ENCODE results near the gene LSM3.
A peak's percentile ranks its signal among the peaks of the same experiment; 100 is the strongest.

LSM3 gene

DNA sequence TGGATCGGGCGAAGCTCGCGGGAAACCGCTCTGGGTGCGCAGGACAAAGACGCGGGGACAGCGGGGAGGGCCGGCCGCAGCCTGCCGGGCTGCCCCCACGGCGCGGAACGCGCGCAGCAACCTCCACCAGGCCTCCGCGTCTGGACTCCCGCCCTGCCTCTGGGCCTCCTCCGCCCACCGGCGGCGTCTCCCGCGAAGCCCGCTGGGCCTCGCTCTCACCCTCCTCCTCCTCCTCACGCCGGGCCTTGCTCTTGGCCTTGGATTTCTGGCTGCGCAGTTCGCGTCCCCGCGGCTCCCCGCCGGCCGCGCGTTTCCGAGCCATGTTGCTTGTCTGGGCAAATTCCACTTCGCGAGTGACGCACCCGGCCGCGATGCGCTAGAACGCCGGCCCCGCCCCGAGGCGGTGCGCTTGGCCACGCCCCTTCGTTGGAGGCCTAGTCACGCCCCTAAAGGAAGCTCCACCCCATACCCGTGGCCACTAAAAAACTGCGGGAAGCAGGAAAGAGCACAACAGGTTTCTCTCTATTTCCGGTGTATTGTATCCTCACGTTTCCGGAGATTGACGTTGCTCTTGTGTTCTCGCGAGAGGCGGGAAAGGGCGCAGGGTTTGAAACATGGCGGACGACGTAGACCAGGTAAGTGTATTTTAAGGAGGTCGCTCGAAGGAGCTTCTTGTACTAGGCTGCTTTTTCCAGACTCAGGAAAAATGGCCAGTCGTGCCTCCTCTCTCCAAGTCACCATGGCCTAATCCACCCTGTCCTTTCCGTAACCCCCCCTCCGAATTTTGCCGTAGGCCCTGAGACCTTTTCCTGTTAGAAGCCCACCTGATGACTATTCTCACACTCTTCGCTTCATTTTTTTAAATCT, at the start of gene LSM3, which contains the start of gene XPC:
TSS of gene LSM3 (plus strand) at position 571 of the 867 bp plus-strand sequence. CDS start at position 615, 44 bp downstream.
TSS of gene XPC (minus strand) at position 355 of the 867 bp plus-strand sequence. CDS start at position 322, 33 bp downstream.
- peak; percentile 94 for DNase-seq

DNA sequence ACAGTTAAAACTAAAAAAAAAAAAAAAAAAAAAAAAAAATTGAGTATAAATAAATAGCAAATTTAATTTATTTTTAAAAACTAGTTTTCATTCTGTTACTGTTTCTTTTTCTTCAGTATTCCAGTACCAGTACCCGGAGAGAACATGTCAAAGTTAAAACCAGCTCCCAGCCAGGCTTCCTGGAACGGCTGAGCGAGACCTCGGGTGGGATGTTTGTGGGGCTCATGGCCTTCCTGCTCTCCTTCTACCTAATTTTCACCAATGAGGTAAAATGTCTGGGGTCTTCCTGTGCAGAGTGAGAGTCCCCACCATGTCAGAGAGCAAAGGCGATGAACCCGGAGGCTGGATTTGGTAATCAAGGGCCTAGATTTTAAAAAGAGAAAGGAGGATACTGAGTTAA, 49.3 kb upstream of the LSM3 start:
- DNase-seq = no peak

DNA sequence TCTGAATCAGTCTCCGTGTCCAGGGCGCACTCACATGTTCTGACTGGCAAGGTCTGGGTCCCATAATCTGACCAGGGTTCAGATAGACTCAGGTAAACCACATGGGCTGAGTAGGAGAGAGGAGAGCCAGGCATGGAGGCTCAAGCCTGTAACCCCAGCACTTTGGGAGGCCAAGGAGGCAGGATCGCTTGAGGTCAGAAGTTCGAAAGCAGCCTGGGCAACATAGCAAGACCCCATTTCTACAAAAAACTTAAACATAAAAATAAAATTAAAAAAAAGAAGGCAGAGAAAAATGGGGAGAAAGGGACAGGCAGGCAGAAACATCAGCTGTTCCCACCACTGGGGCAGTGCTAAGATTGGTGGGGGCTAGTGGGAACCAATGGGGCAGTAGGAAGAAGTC, 48.4 kb upstream of the LSM3 start:
- no peak for DNase-seq

DNA sequence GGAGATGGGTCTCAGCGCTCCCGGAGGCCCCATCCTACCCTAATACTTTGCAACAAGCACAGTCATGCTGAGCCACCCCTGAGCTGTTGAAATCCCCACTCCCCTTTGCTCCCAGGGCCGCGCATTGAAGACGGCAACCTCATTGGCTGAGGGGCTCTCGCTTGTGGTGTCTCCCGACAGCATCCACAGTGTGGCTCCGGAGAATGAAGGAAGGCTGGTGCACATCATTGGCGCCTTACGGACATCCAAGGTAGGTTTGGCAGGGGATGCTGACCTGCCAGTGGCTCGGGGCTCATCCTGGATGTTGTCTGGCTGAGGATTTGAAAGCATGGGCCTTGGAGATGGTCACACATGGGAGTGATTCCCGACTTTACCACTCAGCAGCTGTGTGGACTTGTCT, 47.9 kb upstream of the LSM3 start:
- DNase-seq = no peak

DNA sequence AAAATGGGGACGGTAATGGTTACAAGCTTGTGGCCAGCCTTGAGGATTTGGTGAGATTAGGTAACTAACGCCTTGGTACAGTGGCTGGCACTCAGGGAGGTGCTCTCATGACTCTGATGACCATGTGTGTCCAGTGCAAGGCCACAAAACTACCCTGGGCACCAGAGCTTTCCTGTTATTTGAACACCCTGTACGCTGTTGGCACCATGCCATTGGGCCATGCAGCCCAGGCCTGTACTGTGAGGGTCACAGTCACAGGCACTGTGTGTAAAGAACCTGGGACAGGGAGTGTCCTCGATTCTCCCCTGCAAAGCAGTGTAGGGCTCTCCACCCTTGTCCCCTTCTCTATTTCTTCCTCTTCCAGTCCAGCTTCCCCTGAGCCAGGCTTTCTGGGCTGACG, 47.5 kb upstream of the LSM3 start:
- DNase-seq = no peak

DNA sequence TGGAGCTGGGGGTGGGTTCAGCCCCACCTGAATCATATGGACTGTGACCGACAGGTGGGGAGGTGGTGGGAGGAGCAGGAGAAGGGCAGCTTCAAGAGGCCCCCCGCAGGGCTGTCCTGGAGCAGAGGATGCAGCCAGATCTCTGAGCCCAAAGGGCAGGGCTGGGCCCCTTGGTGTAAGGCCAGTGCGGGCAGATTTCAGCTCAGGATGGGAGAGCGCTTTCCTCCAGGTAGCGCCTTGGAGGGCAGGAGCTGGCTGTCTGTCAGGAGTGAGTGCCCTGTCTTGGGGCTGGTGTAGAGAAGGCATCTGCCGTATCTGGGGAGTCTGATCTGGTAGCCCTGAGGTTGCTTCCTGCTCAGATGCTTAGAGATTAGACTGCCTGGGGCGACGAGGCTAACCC, 46.5 kb upstream of the LSM3 start:
- DNase-seq = no peak

DNA sequence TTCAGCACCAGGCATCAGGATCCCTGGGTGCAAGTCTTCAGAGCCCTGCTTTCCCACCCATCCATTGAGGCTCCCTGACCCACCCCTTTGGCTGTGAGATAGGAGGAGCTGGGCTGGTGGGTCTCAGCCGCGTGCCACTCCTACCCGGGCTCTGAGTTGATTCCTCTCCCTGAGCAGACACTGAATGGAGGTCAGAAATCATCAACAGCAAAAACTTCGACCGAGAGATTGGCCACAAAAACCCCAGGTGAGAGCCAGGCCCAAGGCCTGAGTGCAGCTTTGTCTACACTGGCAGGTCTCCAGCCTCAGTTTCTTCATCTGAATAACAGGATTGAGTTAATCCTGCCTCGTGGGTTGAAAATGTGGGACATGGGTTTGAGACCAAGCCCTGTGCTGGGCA, 45.9 kb upstream of the LSM3 start:
- DNase-seq = no peak

DNA sequence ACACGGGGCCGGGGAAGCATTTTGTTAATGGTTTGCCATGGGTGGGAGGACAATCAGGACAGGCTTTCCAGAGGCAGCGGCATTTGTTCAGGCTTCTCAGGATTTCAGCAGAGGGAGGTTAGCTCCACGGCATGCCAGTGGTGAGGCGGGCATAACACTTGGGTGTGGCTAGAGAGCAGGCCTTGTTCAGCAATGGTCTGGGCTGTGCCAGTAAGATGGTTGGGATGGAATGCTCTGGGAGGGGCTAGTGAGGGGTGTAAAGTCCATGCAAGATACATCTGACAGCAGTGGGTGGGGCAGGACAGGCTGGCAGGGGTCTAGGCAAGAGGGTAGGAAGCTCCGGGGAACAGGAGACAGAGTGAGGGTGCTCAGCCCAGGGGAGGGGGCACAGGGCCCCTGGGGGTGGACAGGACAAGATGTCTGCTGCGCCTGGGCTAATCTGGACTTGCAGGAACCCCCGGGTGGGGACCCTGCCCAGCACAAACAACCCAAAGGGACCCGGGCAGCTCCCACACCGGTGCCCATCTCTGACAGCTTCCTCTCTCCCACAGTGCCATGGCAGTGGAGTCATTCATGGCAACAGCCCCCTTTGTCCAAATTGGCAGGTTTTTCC, 45.3 kb upstream of the LSM3 start:
- DNase-seq = no peak

DNA sequence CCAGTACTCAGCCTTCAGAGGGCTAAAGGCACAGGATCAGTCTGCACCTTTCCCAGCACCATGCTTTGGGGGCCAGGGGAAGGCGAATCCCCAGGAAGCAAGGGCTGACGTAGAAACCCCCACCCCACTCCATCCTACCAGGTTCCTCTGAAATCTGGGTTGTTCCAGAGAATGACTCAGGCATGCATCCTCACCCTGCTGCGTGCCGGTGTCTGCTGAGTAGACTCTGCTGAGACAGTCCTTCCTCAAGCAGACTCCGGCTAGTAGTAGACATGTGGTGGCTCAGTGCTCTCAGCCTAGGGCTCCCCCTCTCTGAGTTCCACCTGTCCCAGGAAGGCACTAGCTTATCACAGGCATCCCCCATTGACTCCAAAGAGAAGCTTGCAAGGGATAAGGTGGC, 44.7 kb upstream of the LSM3 start:
- no peak for DNase-seq

DNA sequence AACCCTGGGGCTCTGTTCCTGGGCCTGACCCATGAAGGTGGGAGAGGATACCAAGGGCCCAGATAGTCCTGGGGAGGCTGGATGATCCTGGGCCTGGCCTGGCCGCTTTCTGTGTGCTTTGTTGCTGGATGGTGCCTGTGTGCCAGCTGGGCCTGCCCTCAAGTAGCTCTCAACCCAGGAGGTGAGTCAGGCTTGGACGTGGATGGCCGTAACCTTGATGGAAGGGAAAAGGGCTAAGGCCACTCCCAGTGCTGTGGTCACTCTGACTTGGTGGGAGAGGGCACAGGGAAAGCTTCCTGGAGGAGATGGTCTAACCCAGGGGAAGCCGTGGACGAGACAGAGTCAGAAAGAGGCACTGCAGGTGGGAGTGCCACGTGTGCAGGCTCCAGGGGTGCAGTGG, 44.3 kb upstream of the LSM3 start:
- DNase-seq = no peak

DNA sequence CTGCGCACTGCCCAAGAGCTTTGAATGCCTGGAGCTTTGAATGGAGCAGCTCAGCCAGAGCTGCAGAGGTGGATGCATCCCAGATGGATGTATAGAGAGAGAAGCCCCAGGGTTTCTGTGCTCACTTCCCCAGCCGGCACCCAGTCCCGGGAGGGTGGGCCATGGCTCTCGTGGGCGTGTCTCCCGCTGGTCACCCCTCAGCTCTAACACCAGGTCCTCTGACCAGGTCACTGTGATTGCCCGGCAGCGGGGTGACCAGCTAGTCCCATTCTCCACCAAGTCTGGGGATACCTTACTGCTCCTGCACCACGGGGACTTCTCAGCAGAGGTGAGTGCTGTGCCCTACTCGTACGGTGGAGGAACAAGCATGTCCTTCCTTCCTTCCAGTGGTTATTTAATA, 43.0 kb upstream of the LSM3 start:
- no peak for DNase-seq

DNA sequence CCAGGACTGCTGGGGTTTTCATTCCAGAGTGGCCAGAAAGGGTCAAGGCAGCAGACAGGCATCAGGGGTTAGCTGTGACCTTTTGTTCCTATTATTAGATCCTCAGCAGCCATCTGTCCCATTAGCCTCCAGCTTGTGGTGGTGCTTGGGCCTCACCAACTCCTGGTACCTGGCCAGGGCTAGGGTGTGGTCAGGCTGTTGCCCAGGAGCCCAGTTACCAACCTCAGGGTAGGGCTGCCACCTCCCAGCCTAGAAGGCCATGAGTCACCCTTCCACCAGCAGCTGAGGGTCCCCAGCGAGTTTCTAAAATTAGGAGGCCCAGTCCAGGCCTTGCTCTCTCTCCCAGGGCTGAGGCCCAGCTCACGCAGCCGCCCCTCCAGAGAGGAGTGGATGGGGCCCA, 41.6 kb upstream of the LSM3 start:
- DNase-seq = no peak

DNA sequence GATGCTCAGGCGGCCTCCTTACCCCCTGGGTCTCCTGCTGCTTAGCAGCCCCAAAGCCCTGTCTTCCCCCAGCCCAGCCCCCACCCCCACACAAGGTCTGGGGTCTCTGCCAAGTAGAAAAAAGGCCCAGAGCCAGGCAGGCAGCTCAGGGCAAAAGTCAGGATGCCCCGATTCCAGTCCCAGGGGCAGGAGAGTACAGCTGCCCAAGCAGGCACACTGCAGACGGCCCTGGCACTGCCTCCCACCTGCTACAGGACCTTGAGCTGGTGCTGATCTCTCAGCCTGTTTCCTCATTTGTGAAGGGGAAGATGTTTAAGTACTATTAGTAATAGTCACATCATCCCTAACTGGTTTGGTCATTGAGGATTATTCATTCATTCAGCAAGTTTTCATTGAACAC, 41.2 kb upstream of the LSM3 start:
- DNase-seq = no peak

DNA sequence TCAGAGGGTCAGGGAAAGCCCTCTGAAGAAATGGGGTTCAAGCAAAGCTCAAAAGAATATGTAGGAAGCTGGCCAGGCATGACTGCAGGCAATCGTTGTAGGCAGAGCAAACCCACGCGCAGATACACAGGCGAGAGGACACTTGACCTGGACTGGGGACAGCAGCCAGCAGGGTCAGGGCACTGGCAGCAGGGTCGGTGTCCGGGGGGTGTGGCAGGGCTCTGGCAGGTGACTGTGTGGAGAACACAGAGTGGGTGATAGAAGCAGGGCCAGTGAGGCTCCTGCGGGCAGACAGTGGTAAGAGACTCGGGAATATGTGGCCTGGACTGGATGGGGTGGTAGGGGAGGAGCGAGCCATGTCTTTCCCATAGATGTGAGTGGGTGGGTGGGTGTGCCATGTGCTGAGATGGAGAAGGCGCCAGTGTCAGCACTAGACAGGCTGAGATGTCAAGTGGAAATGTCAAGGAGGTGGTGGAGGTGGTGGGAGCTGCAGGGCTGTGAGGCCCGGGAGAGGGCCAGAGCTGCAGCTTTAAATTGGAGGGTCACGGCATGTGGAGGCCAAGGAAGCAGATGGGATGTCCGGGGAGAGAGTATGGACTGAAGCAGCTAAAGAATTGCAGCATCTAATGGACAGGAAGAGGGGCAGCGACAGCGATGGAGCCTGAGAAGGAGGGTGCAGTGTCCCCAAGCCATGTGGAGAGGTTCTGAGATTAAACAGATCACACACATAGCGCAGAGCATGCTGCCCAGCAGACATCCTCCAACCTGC, 40.3 kb upstream of the LSM3 start:
- DNase-seq = no peak

DNA sequence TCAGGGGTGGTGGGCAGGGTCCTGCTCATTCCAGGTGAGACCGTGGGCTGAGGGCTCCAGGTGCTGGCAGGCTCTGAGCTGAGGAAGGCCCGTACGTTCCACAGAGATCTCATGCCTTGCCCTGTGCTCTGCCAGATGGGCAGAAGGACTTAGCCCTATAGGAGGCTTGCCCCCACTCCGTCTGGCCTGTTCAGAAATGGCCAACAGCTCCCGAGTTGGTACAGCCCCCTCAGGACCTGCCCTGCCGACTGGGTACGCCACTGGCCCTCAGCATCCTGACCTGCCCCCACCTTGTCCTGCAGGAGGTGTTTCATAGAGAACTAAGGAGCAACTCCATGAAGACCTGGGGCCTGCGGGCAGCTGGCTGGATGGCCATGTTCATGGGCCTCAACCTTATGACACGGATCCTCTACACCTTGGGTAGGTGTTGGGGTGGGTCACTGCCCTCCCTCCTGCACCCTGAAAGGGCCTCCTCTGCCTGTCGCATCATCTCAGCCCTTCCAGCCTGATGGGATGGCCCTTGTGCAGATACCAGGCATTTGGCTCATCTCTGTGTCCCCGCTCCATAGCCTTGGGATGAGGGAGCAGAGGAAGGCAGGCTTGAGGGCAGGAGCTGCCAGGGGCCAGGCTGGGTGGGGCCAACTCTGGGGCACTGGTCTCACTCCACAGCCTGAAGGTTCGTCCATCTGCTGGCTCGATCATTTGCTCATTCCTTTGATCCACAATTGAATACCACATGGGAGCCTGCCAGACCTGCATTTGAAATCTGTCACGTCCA, 39.5 kb upstream of the LSM3 start:
- no peak for DNase-seq

DNA sequence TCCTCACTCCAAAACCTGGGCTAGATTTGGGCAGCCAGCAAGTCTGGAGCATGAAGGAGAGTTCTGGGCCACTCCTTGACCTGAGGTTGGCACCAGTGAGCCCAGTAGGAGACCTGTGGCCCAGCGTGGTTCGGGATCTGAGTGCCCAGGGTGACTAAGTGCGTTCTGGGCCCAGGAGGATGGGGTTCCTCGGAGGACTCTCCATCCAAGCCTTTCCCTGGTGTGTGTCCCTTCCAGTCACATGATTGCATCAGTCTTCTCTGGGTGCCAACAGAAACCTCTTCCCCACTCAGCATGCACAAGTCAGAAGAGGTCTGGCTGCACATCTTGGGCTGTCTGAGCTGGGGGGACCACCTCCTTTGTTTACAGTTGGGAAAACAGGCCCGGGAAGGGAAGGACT, 38.8 kb upstream of the LSM3 start:
- no peak for DNase-seq

DNA sequence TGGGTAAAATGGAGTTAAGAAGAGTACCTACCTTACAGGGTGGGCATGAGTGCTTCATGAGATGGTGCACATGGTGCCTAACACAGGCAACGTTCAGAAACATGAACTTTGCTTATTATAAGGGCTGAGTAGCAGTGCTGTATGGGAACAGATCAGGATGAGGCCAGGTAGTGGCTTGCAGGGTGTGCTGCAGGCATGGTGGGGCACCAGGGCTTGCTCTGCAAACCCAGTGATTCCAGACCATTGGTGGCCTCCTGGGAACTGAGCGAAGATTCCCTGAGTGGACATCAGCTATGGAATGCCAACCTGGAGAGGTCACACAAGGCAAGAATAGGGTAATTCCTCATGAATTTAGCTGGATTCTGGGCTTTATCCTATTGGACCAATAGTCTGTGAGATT, 37.9 kb upstream of the LSM3 start:
- no peak for DNase-seq

DNA sequence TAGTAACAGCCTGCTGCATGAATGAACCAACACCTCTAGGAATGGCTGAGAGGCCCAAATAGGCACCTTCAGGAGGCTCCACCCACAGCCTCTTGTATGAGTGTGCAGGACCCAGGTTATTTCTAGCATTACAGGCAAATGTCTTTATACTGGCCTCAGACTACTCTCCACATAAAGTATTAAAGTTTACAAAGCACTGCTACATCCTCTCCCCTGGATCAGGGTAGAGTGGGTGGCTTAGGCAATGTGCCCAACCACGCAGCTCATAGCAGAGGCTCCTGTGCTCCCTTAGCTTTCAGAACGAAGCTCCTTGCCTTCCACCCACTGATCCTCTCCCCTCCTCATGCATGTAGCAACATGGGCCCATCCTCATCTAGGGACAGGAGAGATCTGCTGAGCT, 37.5 kb upstream of the LSM3 start:
- no peak for DNase-seq

DNA sequence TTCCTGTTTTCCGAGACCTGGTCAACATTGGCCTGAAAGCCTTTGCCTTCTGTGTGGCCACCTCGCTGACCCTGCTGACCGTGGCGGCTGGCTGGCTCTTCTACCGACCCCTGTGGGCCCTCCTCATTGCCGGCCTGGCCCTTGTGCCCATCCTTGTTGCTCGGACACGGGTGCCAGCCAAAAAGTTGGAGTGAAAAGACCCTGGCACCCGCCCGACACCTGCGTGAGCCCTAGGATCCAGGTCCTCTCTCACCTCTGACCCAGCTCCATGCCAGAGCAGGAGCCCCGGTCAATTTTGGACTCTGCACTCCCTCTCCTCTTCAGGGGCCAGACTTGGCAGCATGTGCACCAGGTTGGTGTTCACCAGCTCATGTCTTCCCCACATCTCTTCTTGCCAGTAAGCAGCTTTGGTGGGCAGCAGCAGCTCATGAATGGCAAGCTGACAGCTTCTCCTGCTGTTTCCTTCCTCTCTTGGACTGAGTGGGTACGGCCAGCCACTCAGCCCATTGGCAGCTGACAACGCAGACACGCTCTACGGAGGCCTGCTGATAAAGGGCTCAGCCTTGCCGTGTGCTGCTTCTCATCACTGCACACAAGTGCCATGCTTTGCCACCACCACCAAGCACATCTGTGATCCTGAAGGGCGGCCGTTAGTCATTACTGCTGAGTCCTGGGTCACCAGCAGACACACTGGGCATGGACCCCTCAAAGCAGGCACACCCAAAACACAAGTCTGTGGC, 36.8 kb upstream of the LSM3 start:
- DNase-seq = no peak

DNA sequence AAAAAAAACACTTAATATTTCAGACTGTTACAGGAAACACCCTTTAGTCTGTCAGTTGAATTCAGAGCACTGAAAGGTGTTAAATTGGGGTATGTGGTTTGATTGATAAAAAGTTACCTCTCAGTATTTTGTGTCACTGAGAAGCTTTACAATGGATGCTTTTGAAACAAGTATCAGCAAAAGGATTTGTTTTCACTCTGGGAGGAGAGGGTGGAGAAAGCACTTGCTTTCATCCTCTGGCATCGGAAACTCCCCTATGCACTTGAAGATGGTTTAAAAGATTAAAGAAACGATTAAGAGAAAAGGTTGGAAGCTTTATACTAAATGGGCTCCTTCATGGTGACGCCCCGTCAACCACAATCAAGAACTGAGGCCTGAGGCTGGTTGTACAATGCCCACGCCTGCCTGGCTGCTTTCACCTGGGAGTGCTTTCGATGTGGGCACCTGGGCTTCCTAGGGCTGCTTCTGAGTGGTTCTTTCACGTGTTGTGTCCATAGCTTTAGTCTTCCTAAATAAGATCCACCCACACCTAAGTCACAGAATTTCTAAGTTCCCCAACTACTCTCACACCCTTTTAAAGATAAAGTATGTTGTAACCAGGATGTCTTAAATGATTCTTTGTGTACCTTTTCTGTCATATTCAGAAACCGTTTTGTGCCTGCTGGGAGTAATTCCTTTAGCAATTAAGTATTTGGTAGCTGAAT, 35.9 kb upstream of the LSM3 start:
- DNase-seq = no peak

All from NCI-H146 (cell line).